DMS 273 treated with DMSO at 0.1 percent for 48 hours (cell line): ENCODE measurements around the gene PMM2.
"Not testable (repeated sequence)": the region's sequence is repeated elsewhere in the genome, so short reads cannot be mapped to it uniquely, and the experiment has no call there.

Source experiments
- DNase-seq: peaks from one replicate; lab custom pipeline; 2025; lab: John Stamatoyannopoulos, UW

The PMM2 gene

DNA sequence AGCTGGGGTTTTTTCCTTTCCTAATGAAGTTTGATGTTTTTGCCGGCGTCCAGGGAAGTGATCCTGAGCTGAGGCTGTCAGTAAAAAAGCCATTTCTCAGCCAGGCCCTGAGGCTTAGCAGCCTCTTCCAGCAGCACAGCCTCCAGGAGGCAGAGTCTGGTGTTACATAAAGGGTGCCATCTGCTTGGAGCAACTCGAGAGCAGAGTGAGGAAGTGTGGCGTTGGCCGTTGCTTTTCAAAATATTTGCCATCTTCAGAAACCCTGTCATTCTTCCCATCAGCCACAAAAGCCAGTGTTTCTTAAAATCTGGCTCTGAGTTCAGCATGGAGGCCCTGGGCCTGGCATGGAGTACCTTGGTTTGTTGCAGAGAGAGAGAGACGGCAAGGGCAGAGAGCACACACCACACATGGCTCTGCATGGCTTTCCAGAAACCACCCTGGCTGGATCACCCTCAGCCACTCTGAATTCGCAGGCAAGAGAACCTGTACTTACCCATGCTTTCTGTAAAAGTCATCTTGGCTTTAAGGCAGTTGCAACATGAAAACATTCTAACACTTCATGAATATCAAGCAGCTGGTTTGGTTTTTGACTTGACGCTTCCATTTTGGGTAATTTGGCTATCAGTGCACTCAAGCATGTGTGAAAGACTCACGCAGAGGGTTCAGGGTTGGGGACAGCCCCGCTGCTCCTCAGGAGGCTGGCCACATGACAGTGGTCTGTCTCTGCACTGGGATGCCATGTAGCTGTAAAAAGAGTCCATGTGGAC is 21.0 kb downstream of the PMM2 start:
- no peak for DNase-seq

DNA sequence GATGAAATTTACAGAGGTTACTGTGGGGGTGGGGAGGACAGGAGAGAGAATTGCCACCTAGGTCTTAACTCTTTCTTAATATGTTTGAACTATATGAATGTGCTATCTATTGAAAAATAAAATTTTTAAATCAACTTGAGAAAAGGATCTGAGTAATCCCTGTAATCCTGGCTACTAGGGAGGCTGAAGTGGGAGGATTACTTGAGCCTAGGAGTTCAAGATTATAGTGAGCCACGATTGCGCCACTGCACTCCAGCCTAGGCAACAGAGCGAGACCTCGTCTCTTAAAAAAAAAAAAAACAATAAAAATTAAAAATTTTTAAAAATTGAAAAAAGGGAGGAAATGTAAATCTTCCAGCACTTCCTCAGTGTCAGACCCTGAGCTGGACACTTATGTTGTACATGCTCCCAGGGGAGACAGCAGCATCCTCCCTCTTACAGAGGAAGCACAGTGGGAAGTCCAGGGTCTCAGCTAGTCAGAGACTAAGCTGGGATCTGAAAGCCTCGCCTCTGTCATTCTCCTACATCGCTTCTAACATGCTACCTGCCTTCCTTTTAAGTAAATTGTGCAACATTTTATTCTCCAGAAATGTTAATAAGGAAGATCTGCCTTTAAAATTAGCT is 21.9 kb downstream of the PMM2 start:
- no peak for DNase-seq

DNA sequence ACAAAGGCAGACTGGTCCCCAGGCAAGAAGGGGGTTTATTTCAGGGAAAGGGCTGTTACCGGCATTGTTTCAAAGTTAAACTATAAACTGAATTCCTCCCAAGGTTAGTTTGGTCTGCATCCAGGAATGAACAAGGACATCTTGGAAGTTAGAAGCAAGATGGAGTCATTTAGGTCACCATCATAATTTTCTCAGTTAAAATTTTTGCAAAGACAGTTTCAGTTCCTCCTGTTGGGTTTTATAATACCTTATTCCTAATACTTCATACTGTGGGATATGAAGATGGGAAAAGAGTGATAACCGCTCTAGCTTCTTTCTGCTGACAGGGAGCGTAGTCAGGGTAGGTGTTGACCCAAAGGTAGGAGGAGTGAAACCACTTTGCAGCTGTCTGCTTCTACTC is 24.8 kb downstream of the PMM2 start:
- DNase-seq = no peak

DNA sequence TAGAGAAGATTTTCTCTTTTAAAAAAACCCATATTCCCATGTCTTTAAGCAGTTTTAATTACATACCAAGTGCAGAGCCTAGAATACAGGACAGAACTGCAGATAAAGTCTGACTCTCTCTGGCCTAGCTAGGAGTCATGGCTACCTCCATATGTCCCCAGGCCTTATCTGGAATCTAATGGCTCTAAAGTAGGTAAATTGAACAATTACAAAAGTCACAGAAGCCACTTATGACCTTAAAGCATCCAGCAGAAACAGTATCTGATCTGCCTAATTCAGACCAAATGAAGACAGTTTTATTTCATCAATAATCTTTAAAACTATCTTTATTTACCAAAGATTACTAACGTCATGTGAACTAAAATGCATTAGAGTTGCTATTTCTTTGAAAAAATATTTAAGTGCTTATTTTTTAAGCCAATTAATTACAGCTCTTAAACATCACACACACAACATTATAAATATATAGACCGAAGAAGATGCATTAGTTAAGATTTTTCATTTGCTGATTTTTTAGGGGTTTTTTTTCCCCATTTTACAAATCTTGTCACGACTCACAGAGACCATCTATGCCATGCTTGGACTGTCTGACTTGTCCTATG is 28.7 kb downstream of the PMM2 start:
- no peak for DNase-seq

DNA sequence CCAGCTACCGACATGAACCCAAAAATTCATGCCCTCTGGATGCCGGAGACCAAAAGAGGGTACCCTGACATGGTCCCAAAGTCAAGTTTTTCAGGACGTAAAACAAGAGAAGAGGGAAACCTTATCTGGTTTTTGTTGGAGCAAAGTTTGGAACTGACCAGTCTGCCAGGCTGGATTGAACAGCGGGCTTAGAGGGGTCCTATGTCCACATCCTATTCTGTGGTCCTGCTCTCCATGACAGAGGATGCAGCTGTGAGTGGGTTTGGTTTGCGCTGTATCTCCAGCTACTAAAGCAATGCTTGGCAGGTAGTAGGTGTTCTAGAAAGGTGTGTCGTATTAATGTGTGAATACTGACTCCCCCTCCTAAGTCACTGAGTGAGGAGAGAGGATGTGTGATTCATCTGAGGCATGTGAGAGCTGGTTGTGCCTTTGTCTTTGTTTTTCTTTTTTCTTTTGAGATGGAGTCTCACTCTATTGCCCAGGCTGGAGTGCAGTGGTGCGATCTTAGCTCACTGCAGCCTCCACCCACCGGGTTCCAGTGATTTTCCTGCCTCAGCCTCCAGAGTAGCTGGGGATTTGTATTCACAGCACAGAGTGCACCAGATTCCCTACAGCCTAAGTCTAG is 31.0 kb downstream of the PMM2 start:
- no peak for DNase-seq

DNA sequence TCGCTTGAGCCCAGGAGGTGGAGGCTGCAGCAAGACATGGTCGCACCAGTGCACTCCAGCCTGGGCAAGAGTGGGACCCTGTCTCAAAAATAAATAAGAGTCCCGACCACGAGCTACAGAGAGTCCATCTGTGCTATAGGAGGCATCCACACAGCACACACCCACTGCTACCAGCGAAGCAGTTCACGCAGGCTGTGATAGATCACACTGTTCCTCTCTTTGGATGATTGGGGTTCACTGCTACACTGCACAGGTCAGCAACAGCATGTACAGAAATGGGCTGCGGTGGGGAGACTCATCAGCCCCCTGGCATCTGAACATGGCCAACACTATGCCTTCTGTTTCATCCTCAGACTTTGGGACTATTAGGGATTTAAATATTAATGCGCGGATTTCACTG is 33.8 kb downstream of the PMM2 start:
- no peak for DNase-seq

DNA sequence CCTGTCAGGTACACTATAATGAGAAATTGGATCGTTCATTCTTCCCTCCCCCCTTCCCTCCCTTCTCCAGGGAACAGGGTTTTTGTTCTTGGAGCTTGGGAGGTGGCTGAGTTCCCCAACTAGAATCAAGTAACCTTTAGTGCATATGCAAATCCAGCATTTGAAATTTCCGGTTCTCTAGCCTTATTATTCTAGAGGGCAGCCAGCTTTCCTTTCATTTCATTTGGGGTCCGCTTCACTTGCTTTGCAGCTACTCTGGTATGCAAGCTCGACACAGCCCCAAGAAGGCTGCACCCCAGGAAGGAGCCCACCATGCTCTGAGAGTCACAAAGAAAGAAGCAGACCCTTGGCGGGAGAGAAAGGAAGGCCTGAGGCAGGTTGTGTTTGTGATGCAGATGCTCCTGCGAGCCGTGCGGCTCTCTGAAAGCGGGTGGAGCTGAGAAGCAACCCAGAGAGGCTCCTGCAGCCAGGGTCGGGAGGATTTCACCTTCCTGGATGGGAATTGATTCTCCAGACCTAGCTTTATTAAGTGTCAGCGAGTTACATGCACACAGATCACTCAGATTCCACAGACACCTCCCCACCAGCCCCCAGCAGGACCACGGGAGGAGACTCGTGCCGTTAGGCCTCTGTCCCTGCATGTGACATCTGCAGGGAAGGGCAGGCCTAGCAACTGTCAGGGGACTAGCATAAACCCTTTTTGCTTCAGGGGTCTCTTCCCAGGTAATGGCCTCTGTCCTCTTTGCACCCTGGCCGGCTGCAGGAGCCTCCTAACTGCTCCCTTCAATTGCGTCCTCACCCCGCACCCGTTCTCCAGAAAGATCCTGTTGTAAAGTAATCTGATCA is 34.5 kb downstream of the PMM2 start:
- DNase-seq = no peak

DNA sequence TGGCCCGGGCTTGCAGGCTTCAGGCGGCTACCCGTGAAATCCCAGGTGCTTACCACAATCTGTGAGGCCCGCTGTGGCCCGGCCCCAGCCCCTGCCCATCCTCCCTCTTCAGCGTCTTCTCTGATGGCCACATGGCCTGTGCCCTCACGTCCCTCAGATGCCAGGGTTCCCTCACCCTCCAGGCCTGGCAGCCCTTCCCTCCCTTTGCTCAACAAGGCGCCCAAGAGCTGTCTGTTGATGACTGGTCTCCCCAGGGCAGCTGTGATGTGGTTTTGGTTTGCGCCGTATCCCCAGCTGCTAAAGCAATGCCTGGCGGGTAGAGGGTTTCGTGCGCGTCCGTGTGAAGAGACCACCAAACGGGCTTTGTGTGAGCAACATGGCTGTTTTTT is 35.1 kb downstream of the PMM2 start:
- DNase-seq = no peak

DNA sequence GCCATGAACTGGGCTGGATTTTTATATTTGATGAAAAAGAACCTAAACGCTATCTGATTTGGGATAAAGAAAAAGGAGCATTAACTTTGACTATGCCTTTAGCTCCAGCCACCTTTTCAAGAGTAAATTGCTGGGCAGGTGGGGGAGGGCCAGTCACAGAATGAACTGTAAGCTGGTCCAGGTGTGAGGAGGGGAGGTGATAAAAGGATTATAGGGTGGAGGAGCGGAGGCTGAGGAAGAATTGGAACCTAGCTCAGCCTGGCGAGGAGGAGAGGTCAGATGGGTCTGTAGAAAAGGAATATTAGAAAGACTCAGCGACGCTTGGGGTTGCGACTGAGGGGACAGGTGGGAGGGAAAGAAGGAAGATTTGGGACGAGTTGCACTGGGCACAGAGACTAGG is 39.2 kb downstream of the PMM2 start:
- not testable (repeated sequence) for DNase-seq

DNA sequence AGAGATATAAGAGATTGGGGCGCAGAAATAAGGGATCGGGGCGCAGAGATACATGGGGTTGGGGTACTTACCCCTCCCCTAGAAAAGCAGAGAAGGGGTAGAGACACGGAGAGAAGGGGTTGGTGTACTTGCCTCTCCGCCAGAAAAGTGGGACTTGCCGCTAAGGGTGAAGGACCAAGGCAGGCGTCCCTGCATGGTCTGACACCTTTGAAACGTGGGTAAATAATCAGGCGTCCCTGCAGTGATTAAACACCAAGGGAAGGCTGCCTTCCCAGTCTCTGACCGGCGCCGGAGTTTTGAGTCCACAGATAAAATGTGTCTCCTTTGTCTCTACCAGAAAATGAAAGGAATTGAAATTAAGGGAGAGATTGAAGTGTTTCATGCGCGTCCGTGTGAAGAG is 40.0 kb downstream of the PMM2 start:
- not testable (repeated sequence) for DNase-seq

DNA sequence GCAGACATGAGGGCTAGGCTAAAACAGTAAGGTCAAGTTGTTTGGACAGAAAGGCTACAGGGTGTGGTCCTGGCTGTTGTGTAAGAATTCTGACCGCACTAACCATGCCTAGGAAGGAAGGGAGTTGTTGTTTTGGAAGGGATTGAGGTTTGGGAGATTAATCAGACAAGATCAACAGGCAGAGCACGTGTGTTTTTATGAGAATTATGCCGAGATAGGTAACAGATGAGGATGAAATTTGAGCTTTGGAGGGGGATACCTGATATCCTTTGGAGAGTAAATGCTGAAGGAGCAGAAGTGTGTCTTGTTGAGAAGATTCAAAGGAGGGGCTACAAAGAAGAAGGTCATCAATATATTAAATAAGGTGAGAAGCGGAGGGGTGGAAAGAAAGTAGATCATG is 44.4 kb downstream of the PMM2 start:
- not testable (repeated sequence) for DNase-seq

DNA sequence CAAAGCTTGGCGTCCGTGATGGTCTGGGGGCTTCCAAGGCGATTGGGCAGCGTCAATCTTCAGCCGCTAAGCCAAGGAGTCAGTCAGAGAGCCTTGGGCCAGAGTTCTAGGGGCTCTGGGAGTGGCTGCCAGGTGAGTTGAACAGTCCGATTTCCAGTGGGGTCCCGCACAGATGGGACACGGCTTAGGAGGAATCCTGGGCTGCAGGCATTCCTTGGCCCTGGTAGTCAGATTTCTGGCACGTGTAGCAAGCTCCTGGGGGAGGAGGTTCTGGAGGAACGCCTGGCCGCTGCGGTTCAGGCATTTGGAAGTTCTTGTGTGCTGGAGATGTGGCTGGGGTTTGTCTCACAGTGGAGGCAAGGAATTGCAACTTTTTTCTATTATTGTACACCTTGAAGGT is 45.7 kb downstream of the PMM2 start:
- DNase-seq = not testable (repeated sequence)

DNA sequence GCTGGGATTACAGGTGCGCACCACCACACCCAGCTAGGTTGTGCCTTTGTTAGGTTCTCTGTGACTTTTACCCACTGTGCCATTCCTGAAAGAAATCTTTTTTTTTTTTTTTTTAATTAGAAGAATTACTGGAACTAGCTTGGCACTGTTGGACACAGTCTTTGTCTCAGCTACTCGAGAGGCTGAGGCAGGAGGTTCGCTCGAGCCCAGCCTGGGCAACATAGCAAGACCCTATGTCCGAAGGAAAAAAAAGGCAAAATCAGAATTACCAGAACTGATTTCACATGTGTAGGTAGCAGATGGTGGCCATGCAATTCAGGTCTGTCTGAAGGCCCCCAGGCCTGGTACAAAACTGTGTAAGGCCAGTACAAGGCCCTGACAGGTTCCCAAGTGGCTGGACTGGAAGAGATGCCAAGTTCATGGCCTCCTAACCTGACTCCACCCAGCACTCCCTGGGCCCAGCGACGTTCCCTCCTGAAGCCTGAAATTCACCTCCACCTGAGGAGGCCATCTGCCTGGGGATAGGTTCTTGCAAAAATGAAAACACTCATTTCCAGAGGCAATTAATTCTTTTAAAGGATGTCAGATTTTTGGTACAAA is 48.2 kb downstream of the PMM2 start:
- no peak for DNase-seq

DNA sequence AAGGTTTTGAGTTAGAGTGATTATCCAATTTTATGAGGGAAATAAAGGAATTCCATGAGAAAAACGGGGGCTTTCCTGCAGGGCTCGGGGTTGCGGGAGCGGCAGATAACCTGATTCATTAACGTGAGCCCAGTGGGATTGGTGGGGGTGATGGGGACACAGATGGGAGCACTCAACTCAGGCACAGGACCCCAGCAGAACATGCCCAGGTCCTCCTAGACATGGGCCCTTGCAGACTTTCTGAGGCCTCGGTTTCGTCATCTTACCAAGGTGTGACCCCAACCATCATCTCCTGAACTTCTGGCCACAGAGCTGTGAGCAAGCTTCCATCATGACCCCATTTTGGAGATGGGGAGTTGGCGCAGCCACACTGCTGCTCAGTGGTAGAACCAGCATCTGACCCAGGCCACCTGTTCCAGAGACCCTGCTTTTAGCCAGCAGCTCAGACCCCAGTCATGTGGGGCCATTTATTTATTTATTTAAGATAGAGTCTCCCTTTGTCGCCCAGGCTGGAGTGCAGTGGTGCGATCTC is 48.8 kb downstream of the PMM2 start:
- no peak for DNase-seq

DNA sequence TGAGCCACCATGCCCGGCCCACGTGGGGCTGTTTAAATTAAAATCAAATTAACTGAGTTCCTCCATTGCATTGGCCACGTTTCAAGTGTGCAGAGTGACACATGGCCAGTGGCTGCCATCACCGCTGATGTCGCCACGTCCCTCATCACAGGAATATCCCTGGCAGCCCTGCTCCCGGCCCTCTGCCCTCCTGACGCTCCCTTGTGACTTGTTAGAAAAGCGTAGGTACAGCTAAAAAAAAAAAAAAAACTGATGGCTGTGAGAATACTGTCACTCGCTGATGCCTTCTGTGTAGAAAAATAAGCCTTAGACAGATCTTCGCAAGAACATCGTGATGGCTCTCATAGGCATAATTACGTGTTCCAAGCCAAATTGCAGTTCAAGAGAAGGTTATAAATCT is 49.5 kb downstream of the PMM2 start:
- DNase-seq = no peak

DNA sequence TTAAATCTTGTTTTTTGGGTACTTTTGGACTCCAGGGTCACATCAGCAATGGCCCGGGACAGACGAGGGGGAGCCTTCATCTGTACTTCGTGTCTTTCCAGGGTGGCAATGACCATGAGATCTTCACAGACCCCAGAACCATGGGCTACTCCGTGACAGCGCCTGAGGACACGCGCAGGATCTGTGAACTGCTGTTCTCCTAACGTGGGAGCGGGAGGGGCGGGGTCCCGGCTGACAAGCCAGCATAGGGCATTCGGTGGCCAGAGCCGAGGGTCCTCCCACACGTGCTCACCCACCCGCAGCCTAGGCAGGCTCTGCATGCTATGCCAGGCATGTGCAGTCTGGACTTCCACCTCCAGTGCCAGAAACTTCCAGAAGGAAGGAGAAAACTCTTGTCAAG is 50.0 kb downstream of the PMM2 start:
- DNase-seq = no peak

DNA sequence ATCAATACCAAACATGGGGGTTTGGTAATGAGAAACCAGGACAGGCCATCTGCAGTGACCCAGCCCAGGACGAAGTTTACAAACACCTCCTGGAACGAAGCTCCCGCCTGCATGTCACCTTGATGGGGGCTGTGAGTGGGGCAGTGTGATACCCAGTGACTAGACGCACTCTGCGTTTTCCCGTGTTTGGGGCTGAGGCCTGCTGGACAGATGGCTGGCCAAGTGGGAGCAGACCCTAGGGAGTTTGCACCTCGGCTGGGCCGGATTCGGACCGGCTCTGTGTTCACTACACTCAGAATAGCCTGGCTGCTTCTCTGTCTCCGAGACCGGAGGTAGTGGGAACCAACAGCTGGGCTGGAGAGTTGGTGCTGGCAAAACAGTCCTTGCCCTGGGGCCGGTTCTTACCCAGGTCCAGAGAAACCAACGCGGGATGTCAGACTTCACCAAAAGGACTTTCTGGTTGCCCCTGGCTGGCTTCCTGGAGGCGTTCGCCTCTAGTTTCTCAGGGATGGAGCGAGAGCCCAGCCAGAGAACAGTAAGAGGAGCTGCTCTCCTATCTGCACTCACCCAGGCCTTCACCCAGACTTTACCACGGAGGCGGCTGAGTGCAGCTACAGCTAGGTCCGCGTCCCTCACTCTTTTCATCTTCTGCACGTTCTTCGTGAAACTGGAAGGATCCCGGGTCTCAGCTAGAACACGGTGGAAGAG is 50.7 kb downstream of the PMM2 start:
- DNase-seq = no peak

DNA sequence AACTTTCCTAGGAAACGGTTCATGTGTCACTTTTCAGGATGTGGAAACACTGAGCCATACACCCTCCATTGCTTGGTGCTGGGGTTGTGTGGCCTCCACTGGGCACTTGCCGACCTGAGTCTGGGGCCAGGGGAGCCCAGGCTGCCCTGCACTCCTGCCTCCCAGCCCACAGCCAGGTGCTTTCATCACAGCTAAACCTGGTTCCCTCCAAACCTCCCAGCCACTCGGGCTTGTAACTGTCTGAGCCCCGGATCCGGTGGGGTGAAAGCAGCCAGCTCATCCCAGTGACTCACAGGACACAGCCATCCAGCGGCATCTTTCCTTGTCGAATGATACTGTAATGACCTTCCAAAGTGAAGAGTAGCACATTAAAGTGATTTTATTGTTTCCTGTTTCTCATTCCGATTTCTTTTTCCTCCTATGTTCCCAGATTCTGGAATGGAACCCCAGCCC is 51.3 kb downstream of the PMM2 start:
- DNase-seq = no peak

DNA sequence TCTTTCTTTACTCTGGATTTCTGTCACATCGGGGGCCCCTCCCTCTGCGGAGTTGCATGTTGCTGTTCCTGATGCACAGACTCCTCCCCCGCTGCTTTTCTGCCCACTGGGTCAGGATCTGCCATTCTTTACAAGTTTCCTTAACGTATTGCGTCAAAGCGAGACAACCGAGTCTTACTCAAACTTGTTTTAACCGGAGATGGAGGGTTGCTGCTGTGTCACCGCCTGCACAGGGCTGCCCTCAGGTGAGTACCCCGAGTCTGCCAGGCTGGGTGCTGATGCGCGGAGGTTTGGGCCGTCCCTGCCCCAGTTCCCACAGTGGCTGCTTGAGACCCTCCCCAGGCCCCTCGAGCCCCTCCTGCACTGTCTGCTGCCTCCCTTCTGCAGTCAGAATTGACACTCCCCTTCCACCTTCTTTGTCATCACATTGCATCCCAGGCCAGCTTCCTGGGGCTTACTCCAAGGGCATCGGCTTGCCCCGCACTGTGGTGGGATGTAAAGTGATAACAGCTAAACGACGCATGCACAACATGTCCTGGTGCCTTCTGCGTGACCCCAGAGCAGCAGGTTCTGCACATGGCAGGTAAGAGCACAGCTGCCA is 51.9 kb downstream of the PMM2 start:
- no peak for DNase-seq

DNA sequence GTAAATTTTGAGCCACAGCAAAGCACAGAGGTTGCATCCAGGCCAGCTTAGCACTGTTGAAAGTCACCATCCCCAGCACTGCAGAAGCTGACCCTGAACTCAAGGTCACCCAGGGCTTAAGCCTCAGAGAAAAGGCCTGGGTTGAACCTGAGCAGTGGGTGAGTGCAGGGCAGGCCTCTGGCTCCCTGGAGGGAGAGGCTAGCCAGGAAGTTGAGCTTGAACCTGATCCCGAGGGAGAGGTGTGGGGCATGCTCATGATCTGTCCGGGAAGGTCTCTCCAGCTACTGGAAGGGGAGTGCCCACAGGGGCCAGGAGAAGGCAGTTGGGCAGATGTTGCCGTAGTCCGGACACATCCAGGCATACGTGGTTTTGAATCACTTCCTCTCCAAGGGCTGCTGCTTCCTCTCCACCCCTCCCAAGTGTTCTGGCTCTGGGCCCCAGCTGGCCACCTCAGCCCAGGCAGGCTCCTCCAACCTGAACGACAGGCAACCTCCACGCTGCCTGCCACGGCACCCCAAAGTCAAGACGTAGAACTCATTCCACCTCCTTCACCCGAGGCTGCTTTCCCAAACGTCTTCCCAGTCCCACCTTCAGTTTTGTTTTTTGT is 52.7 kb downstream of the PMM2 start:
- DNase-seq = no peak
